ENCODE measurements around the gene RIN1.

The RIN1 gene

GRCh38 chr11:66368484-66368883 is 32.2 kb upstream of the RIN1 start:
- TF ChIP-seq CTCF (conservative IDR thresholded peaks at IDR 0.05; ENCODE audit: low read depth, low read length): no peak

GRCh38 chr11:66367561-66368312 is 31.5 kb upstream of the RIN1 start:
- H3K4me3 ChIP-seq (ENCODE audit: low read depth, low read length): no peak overlapping the region
- no peak for TF ChIP-seq CTCF (conservative IDR thresholded peaks at IDR 0.05; ENCODE audit: low read depth, low read length)
- no peak for DNase-seq (ENCODE audit: low read depth)

More at GRCh38 chr11:66368484-66368883, 32.2 kb upstream of the RIN1 start:
- no peak for DNase-seq (ENCODE audit: low read depth)
- H3K4me3 ChIP-seq (ENCODE audit: low read depth, low read length): no peak overlapping the region

- no peak for DNase-seq (ENCODE audit: low read depth)
- no peak overlapping the region for H3K4me3 ChIP-seq (ENCODE audit: low read depth, low read length)
- no peak for TF ChIP-seq CTCF (conservative IDR thresholded peaks at IDR 0.05; ENCODE audit: low read depth, low read length)
Observed at GRCh38 chr11:66366844-66367477, 30.7 kb upstream of the RIN1 start.

GRCh38 chr11:66365711-66366619 is 29.7 kb upstream of the RIN1 start:
- H3K4me3 ChIP-seq (ENCODE audit: low read depth, low read length): no peak overlapping the region
- TF ChIP-seq CTCF (conservative IDR thresholded peaks at IDR 0.05; ENCODE audit: low read depth, low read length): no peak
- no peak for DNase-seq (ENCODE audit: low read depth)

GRCh38 chr11:66365166-66365565 is 28.9 kb upstream of the RIN1 start:
- no peak for TF ChIP-seq CTCF (conservative IDR thresholded peaks at IDR 0.05; ENCODE audit: low read depth, low read length)
- DNase-seq (ENCODE audit: low read depth): no peak

GRCh38 chr11:66363805-66364535 is 27.7 kb upstream of the RIN1 start:
- no peak overlapping the region for H3K4me3 ChIP-seq (ENCODE audit: low read depth, low read length)
- TF ChIP-seq CTCF (conservative IDR thresholded peaks at IDR 0.05; ENCODE audit: low read depth, low read length): peak; percentile 75
- DNase-seq (ENCODE audit: low read depth): peak; percentile 30

More at GRCh38 chr11:66365166-66365565, 28.9 kb upstream of the RIN1 start:
- no peak overlapping the region for H3K4me3 ChIP-seq (ENCODE audit: low read depth, low read length)

Measured in choroid plexus epithelial cell (primary cell).